ENCODE data around the gene TBL3. TPM values are rescaled to one million over a fixed set of nuclear protein-coding genes. Genes with fewer than 3 reads are reported as not detected.
"Not testable (repeated sequence)": the region's sequence is repeated elsewhere in the genome, so short reads cannot be mapped to it uniquely, and the experiment has no call there.

The TBL3 gene
- 78.6 and 84.2 TPM in 2 replicates for total RNA-seq (2014; rRNA removed; shearing (Covaris generic))

GRCh38 chr16:1971796-1972489 lies at the start of gene TBL3:
TBL3 (plus strand) TSS chr16:1972053; CDS start chr16:1972165, 112 bp downstream.
- in situ Hi-C loops (cut with HindIII; ENCODE audit: low sequenced_read_pairs) = no loop called here
- peak; percentile 89 for DNase-seq (ENCODE audit: low spot score)

GRCh38 chr16:1922357-1922756 lies 49.5 kb upstream of the TBL3 start:
- no peak for DNase-seq (ENCODE audit: low spot score)
- in situ Hi-C loops (cut with HindIII; ENCODE audit: low sequenced_read_pairs) = no loop called here

- in situ Hi-C loops (cut with HindIII; ENCODE audit: low sequenced_read_pairs) = no loop called here
- DNase-seq (ENCODE audit: low spot score) = peak; percentile 27
Measured at GRCh38 chr16:1923299-1924034, 48.4 kb upstream of the TBL3 start.

GRCh38 chr16:1924095-1924494 lies 47.8 kb upstream of the TBL3 start:
- no peak for DNase-seq (ENCODE audit: low spot score)
- in situ Hi-C loops (cut with HindIII; ENCODE audit: low sequenced_read_pairs) = no loop called here

GRCh38 chr16:1926271-1926670 lies 45.6 kb upstream of the TBL3 start:
- in situ Hi-C loops (cut with HindIII; ENCODE audit: low sequenced_read_pairs) = no loop called here

GRCh38 chr16:1929105-1929504 lies 42.7 kb upstream of the TBL3 start:
- in situ Hi-C loops (cut with HindIII; ENCODE audit: low sequenced_read_pairs) = no loop called here
- no peak for DNase-seq (ENCODE audit: low spot score)

More at GRCh38 chr16:1926271-1926670, 45.6 kb upstream of the TBL3 start:
- no peak for DNase-seq (ENCODE audit: low spot score)

GRCh38 chr16:1929578-1930337 lies 42.1 kb upstream of the TBL3 start:
- in situ Hi-C loops (cut with HindIII; ENCODE audit: low sequenced_read_pairs) = no loop called here
- peak; percentile 36 for DNase-seq (ENCODE audit: low spot score)

GRCh38 chr16:1930338-1930720 lies 41.5 kb upstream of the TBL3 start:
- DNase-seq (ENCODE audit: low spot score) = no peak
- in situ Hi-C loops (cut with HindIII; ENCODE audit: low sequenced_read_pairs) = no loop called here

GRCh38 chr16:1932050-1933028 lies 39.5 kb upstream of the TBL3 start:
- in situ Hi-C loops (cut with HindIII; ENCODE audit: low sequenced_read_pairs) = no loop called here
- DNase-seq (ENCODE audit: low spot score) = peak; percentile 29

- DNase-seq (ENCODE audit: low spot score) = no peak
- in situ Hi-C loops (cut with HindIII; ENCODE audit: low sequenced_read_pairs) = no loop called here
Measured at GRCh38 chr16:1933097-1933661, 38.7 kb upstream of the TBL3 start.

GRCh38 chr16:1936945-1937479 lies 34.8 kb upstream of the TBL3 start:
- no peak for DNase-seq (ENCODE audit: low spot score)
- in situ Hi-C loops (cut with HindIII; ENCODE audit: low sequenced_read_pairs) = no loop called here

GRCh38 chr16:1938316-1938715 lies 33.5 kb upstream of the TBL3 start:
- DNase-seq (ENCODE audit: low spot score) = no peak
- in situ Hi-C loops (cut with HindIII; ENCODE audit: low sequenced_read_pairs) = no loop called here

- DNase-seq (ENCODE audit: low spot score) = no peak
- in situ Hi-C loops (cut with HindIII; ENCODE audit: low sequenced_read_pairs) = no loop called here
Measured at GRCh38 chr16:1938910-1939309, 32.9 kb upstream of the TBL3 start.

GRCh38 chr16:1939833-1940232 lies 32.0 kb upstream of the TBL3 start:
- DNase-seq (ENCODE audit: low spot score); in situ Hi-C loops (cut with HindIII; ENCODE audit: low sequenced_read_pairs): not testable (repeated sequence)

- in situ Hi-C loops (cut with HindIII; ENCODE audit: low sequenced_read_pairs) = no loop called here
- DNase-seq (ENCODE audit: low spot score) = no peak
Measured at GRCh38 chr16:1940273-1941161, 31.3 kb upstream of the TBL3 start.

GRCh38 chr16:1941162-1942046 lies 30.4 kb upstream of the TBL3 start:
- no peak for DNase-seq (ENCODE audit: low spot score)
- in situ Hi-C loops (cut with HindIII; ENCODE audit: low sequenced_read_pairs) = no loop called here
